A549 (cell line): ENCODE measurements around the gene MYLK2. TPM values are rescaled to one million over a fixed set of nuclear protein-coding genes. Genes with fewer than 3 reads are reported as not detected.

ENCODE experiments used
- ATAC-seq, 2 experiments: fragments of 200-7000 bp in 1 of 2; fragments of >200 bp in 1 of 2; cut with Nextera tagmentation in 1 of 2; cut with Tn5 transposase in 1 of 2; 3 replicates each; pipeline versions ENCODE4 v1.8.0 to v1.9.1; 2018 to 2020; ENCODE audit warnings: mild to moderate bottlenecking in 1 of 2, moderate library complexity in 1 of 2
- CTCF ChIA-PET: fragments of 300-600 bp; sonication (Branson Sonifier 250); formaldehyde crosslinking; extraction: SDS; loops from one replicate; lab custom pipeline; 2021; ENCODE audit warnings: antibody characterized with exemption, inconsistent platforms; lab: Yijun Ruan, JAX
- POLR2A ChIA-PET: fragments of 350-600 bp; formaldehyde crosslinking; extraction: SDS; loops from one replicate; lab custom pipeline; 2021; ENCODE audit warnings: antibody characterized with exemption, inconsistent platforms; lab: Yijun Ruan, JAX
- DNase-seq, 2 experiments: peaks; one replicate each; pipeline versions ENCODE4 v3.0.0 to v3.0.0-alpha.2; 2011 to 2016; ENCODE audit warnings: low read depth in 1 of 2, low spot score in 1 of 2
- FAIRE-seq: peaks from 2 replicates; lab custom pipeline; 2011; peaks lifted over from hg19 to GRCh38; lab: Jason Lieb, UNC
- H3K27ac ChIP-seq, 2 experiments: fragments of >200 bp; sonication (Bioruptor Twin); formaldehyde crosslinking; 3 replicates each; pipeline ENCODE4 v1.5.1; 2016 to 2017
- H3K4me1 ChIP-seq: fragments of >200 bp; sonication (Bioruptor Twin); formaldehyde crosslinking; 3 replicates; pipeline ENCODE4 v1.6.1; 2016
- H3K4me2 ChIP-seq: fragments of >200 bp; sonication (Bioruptor Twin); formaldehyde crosslinking; 3 replicates; pipeline ENCODE4 v1.6.1; 2016
- H3K4me3 ChIP-seq: fragments of >200 bp; sonication (Bioruptor Twin); formaldehyde crosslinking; 3 replicates; pipeline ENCODE4 v1.5.1; 2016
- H3K9me3 ChIP-seq: fragments of >200 bp; sonication (Bioruptor Twin); formaldehyde crosslinking; 3 replicates; pipeline ENCODE4 v1.6.1; 2016
- BHLHE40 ChIP-seq: IDR thresholded peaks from 2 replicates; pipeline ENCODE4 v1.6.1; 2012; ENCODE audit warnings: low read depth, low read length, inconsistent platforms
- CBX8 ChIP-seq: fragments of 200-600 bp; sonication (generic); IDR thresholded peaks from 2 replicates; pipeline ENCODE4 v1.6.1; 2016
- EHF ChIP-seq: fragments of 250-450 bp; sonication (Bioruptor Pico); IDR thresholded peaks from 2 replicates; pipeline ENCODE4 v1.5.0; 2020; ENCODE audit warnings: mild to moderate bottlenecking
- EP300 ChIP-seq, 2 experiments: fragments of >200 bp; sonication (Bioruptor Twin); formaldehyde crosslinking; IDR thresholded peaks; 2 replicates in 1 of 2; 3 replicates in 1 of 2; pipeline ENCODE4 v1.6.1; 2016 to 2017
- GATA3 ChIP-seq: IDR thresholded peaks from 2 replicates; pipeline ENCODE4 v1.6.1; 2012; ENCODE audit warnings: borderline replicate concordance
- HES2 ChIP-seq: fragments of >200 bp; sonication (Bioruptor Twin); formaldehyde crosslinking; IDR thresholded peaks from 2 replicates; pipeline ENCODE4 v1.6.1; 2016
- HEYL ChIP-seq: fragments of 250-450 bp; sonication (Bioruptor Pico); IDR thresholded peaks from 2 replicates; pipeline ENCODE4 v1.8.0; 2021; ENCODE audit warnings: mild to moderate bottlenecking, moderate library complexity
- HMGXB4 ChIP-seq: fragments of 250-450 bp; sonication (Bioruptor Pico); IDR thresholded peaks from 2 replicates; pipeline ENCODE4 v1.5.0; 2021; ENCODE audit warnings: mild to moderate bottlenecking, moderate library complexity, borderline replicate concordance
- HOXB5 ChIP-seq: fragments of 250-450 bp; sonication (Bioruptor Pico); IDR thresholded peaks from 2 replicates; pipeline ENCODE4 v1.5.0; 2020; ENCODE audit warnings: mild to moderate bottlenecking, moderate library complexity
- JUNB ChIP-seq: fragments of >200 bp; sonication (Bioruptor Twin); formaldehyde crosslinking; IDR thresholded peaks from 2 replicates; pipeline ENCODE4 v1.6.1; 2016
- KDM5A ChIP-seq: fragments of 200-600 bp; sonication (generic); IDR thresholded peaks from 2 replicates; pipeline ENCODE4 v1.6.1; 2016; ENCODE audit warnings: antibody characterized with exemption, mild to moderate bottlenecking
- MAFK ChIP-seq: fragments of 450-650 bp; IDR thresholded peaks from 2 replicates; pipeline ENCODE4 v1.6.1; 2014; ENCODE audit not compliant: partially characterized antibody
- MAZ ChIP-seq: fragments of 150-350 bp; IDR thresholded peaks from 2 replicates; pipeline ENCODE4 v1.6.1; 2014; ENCODE audit warnings: antibody characterized with exemption, low read depth, low read length, borderline replicate concordance
- NFE2L2 ChIP-seq: fragments of 150-350 bp; conservative IDR thresholded peaks from 2 replicates; pipeline ENCODE4 v1.6.1; 2014; ENCODE audit warnings: low read length
- POLR2A ChIP-seq: IDR thresholded peaks from 2 replicates; pipeline ENCODE4 v1.6.1; 2012; ENCODE audit warnings: mild to moderate bottlenecking, low read length
- POLR2AphosphoS2 ChIP-seq: conservative IDR thresholded peaks from 2 replicates; pipeline ENCODE4 v1.6.1; 2012; ENCODE audit warnings: low read length, improper control_type of control experiment, inconsistent platforms
- RAD21 ChIP-seq, 2 experiments: fragments of >200 bp in 1 of 2; sonication (Bioruptor Twin) in 1 of 2; formaldehyde crosslinking in 1 of 2; IDR thresholded peaks in 1 of 2; conservative IDR thresholded peaks in 1 of 2; 2 replicates in 1 of 2; 3 replicates in 1 of 2; pipeline ENCODE4 v1.6.1; 2012 to 2018; ENCODE audit warnings: inconsistent platforms in 1 of 2
- RARB ChIP-seq: fragments of 250-450 bp; sonication (Bioruptor Pico); IDR thresholded peaks from 2 replicates; pipeline ENCODE4 v1.8.0; 2021; ENCODE audit warnings: mild to moderate bottlenecking, moderate library complexity
- RFX5 ChIP-seq: fragments of 450-650 bp; IDR thresholded peaks from 2 replicates; pipeline ENCODE4 v1.7.1; 2014; ENCODE audit warnings: antibody characterized with exemption, mild to moderate bottlenecking, moderate library complexity
- SMC3 ChIP-seq: fragments of >200 bp; sonication (Bioruptor Twin); formaldehyde crosslinking; IDR thresholded peaks from 3 replicates; pipeline ENCODE4 v1.6.1; 2018; ENCODE audit warnings: inconsistent platforms
- SREBF2 ChIP-seq: fragments of 450-650 bp; IDR thresholded peaks from 2 replicates; pipeline ENCODE4 v1.6.1; 2014; ENCODE audit warnings: mild to moderate bottlenecking, moderate library complexity
- TP53 ChIP-seq: fragments of 250-450 bp; sonication (Bioruptor Pico); IDR thresholded peaks from 2 replicates; pipeline ENCODE4 v1.5.0; 2021; ENCODE audit warnings: mild to moderate bottlenecking, moderate library complexity
- WGBS: methylation state at CpG from one replicate; pipeline ENCODE4 v1.1.6; 2017; ENCODE audit errors: missing lambda C conversion rate; 5-methylcytosine and 5-hydroxymethylcytosine counted together
- polyA plus RNA-seq, 4 experiments: library from polyadenylated mRNA; depleted of rRNA in 3 of 4; stranded (reverse); fragments of >200 nt; fragmentation: RNase III in 1 of 4; extraction: RNeasy Plus Mini Kit Qiagen cat#74134 plus additional on column Dnase treatment in 1 of 4; gene quantifications; 2 replicates in 3 of 4; 3 replicates in 1 of 4; pipeline ENCODE4 v1.2.3, GENCODE V29; 2011 to 2017
- TF ChIP-seq, protein P1 (sequence below): fragments of >200 bp; sonication (Bioruptor Twin); formaldehyde crosslinking; IDR thresholded peaks from 3 replicates; pipeline ENCODE4 v1.5.1; 2016
- TF ChIP-seq, protein P2 (sequence below): IDR thresholded peaks from 2 replicates; pipeline ENCODE4 v1.6.1; 2012; ENCODE audit warnings: low read depth, borderline replicate concordance

Gene MYLK2
- polyA plus RNA-seq, 2 of the 4 experiments (the other 2 are of a cell fraction) = 0.09 to 0.36 TPM

- ATAC-seq = peak; percentile 44 to 77; a peak in 3 of 6 replicates
- CTCF ChIA-PET = interaction anchor here (0.7 to 14.7 kb wide), 19 partner anchors 9 to 258 kb away, joined by 3 to 145 read pairs (median 4); partner anchors contain the start of gene FOXS1
- H3K4me1 ChIP-seq = peaks cover 41% of the 10 kb centered on the region
- no peaks in the 10 kb centered on the region for H3K9me3 ChIP-seq
- H3K4me2 ChIP-seq = no peak overlapping the region
- peak; percentile 32 to 55; a peak in 4 of 5 replicates for TF ChIP-seq RAD21 (conservative IDR thresholded peaks at IDR 0.05 in 1 of 2, IDR thresholded peaks at IDR 0.05 in 1 of 2)
- no peak for TF ChIP-seq HEYL (CRISPR knock-in tag)
- TF ChIP-seq SMC3 = 0 out of 3 replicates have a peak, but pooled peaks have one; percentile 7
- TF ChIP-seq HMGXB4 = no peak
- no peak for TF ChIP-seq CBX8
- TF ChIP-seq KDM5A = no peak
- TF ChIP-seq GATA3 = no peak
- no peak for TF ChIP-seq POLR2A
- TF ChIP-seq HOXB5 (CRISPR knock-in tag) = no peak
- TF ChIP-seq SREBF2 = no peak
- TF ChIP-seq, protein P1, sequence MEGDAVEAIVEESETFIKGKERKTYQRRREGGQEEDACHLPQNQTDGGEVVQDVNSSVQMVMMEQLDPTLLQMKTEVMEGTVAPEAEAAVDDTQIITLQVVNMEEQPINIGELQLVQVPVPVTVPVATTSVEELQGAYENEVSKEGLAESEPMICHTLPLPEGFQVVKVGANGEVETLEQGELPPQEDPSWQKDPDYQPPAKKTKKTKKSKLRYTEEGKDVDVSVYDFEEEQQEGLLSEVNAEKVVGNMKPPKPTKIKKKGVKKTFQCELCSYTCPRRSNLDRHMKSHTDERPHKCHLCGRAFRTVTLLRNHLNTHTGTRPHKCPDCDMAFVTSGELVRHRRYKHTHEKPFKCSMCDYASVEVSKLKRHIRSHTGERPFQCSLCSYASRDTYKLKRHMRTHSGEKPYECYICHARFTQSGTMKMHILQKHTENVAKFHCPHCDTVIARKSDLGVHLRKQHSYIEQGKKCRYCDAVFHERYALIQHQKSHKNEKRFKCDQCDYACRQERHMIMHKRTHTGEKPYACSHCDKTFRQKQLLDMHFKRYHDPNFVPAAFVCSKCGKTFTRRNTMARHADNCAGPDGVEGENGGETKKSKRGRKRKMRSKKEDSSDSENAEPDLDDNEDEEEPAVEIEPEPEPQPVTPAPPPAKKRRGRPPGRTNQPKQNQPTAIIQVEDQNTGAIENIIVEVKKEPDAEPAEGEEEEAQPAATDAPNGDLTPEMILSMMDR = peak; percentile 65
- TF ChIP-seq NFE2L2 = no peak
- no peak for TF ChIP-seq MAZ
- TF ChIP-seq EHF (CRISPR knock-in tag) = no peak
- no peak for TF ChIP-seq MAFK
- H3K4me3 ChIP-seq = no peak overlapping the region
- peak overlapping the region; percentile 84 to 86; a peak in 5 of 6 replicates for H3K27ac ChIP-seq
- no peak for FAIRE-seq
- 49% methylated on average over 13 of the region's 14 CpGs for WGBS
- POLR2A ChIA-PET = no interaction called here
- peak; percentile 68 to 90 for DNase-seq
Measured at GRCh38 chr20:31833130-31833930, 14.2 kb downstream of the MYLK2 start.

GRCh38 chr20:31833931-31834521, 14.9 kb downstream of the MYLK2 start:
- peaks cover 48% of the 10 kb centered on the region for H3K4me1 ChIP-seq

GRCh38 chr20:31835554-31835953, 16.4 kb downstream of the MYLK2 start:
- no peak for FAIRE-seq
- Histone ChIP-seq H3K4me1 (peaks cover 62% of the 10 kb centered on the region), H3K9me3 (no peaks in the 10 kb centered on the region), H3K4me3 (no peak overlapping the region), H3K27ac (peak overlapping the region; percentile 84 to 86), H3K4me2 (peak overlapping the region; percentile 66)
- CTCF ChIA-PET = interaction anchor here (1.2 to 14.7 kb wide), 6 partner anchors 10 to 195 kb away, joined by 5 to 145 read pairs (median 74); partner anchors contain the start of gene FOXS1
- no peak for DNase-seq
- TF ChIP-seq RARB (no peak), HES2 (no peak), TP53 (CRISPR knock-in tag) (no peak), NFE2L2 (no peak), RAD21 (conservative IDR thresholded peaks at IDR 0.05 in 1 of 2, IDR thresholded peaks at IDR 0.05 in 1 of 2) (no peak), BHLHE40 (no peak), POLR2AphosphoS2 (no peak), EP300 (IDR thresholded peaks at IDR 0.05) (no peak), RFX5 (no peak)
- TF ChIP-seq, protein P2, sequence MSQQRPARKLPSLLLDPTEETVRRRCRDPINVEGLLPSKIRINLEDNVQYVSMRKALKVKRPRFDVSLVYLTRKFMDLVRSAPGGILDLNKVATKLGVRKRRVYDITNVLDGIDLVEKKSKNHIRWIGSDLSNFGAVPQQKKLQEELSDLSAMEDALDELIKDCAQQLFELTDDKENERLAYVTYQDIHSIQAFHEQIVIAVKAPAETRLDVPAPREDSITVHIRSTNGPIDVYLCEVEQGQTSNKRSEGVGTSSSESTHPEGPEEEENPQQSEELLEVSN = no peak
- ATAC-seq = peak; percentile 12 to 18; a peak in 4 of 6 replicates
- POLR2A ChIA-PET = no interaction called here
- 78% methylated on average over 9 of the region's 9 CpGs for WGBS

More at GRCh38 chr20:31833931-31834521, 14.9 kb downstream of the MYLK2 start:
- TF ChIP-seq RARB (no peak), JUNB (no peak)
- ChIA-PET POLR2A (no interaction called here), CTCF (interaction anchor here (0.6 to 14.7 kb wide), 16 partner anchors 8 to 257 kb away, joined by 3 to 145 read pairs (median 4); partner anchors contain the start of gene FOXS1)
- no peak for DNase-seq
- WGBS = 86% methylated on average over 14 of the region's 20 CpGs
- H3K9me3 ChIP-seq = no peaks in the 10 kb centered on the region
- peak overlapping the region; percentile 84 to 86; a peak in 5 of 6 replicates for H3K27ac ChIP-seq
- no peak overlapping the region for H3K4me2 ChIP-seq
- no peak for ATAC-seq
- no peak overlapping the region for H3K4me3 ChIP-seq
- FAIRE-seq = no peak
